Measurements from ENCODE around the gene CD9. TPM values are rescaled to one million over a fixed set of nuclear protein-coding genes. Genes with fewer than 3 reads are reported as not detected.

The CD9 gene
- total RNA-seq = 1 to 10 TPM; 2.6 to 5.7 (median 3.3) TPM
- total RNA-seq (2013) = 1.7 TPM
- total RNA-seq = 0.25 to 86.9 (median 2.8) reads per million in 29 experiments

GRCh38 chr12:6200256-6201212, at the start of gene CD9:
CD9 (plus strand) TSS chr12:6200400; CDS start chr12:6200500, 100 bp downstream.
- H3K4me1 Mint-ChIP-seq = peaks cover 16 to 20% (median 19%) of the 10 kb centered on the region in 3 donors
- H3K36me3 Mint-ChIP-seq = no peaks in the 10 kb centered on the region
- Histone ChIP-seq H3K36me3 (ENCODE audit: control insufficient read depth in 2 of 2, extremely low read depth in 1 of 2, insufficient read depth in 1 of 2, low read length in 1 of 2) (no peaks in the 10 kb centered on the region), H3K27ac (ENCODE audit: low read length) (no peak within 1 kb of the TSS), H3K4me3 (ENCODE audit: control insufficient read depth in 1 of 2, extremely low read depth in 1 of 2, low read length in 1 of 2) (peak within 1 kb of the TSS; percentile 47 to 88), H3K9me3 (no peaks in the 10 kb centered on the region), H3K4me1 (ENCODE audit: control insufficient read depth in 1 of 2, extremely low read depth in 1 of 2, insufficient read depth in 2 of 2, low read length in 2 of 2) (peaks cover 3 to 26% of the 10 kb centered on the region in 2 experiments), H3K27me3 (replicated peaks in 1 of 2; ENCODE audit: control insufficient read depth in 2 of 2, extremely low read depth in 1 of 2, insufficient read depth in 2 of 2, low read length in 1 of 2) (peaks cover 2 to 55% of the 10 kb centered on the region in 2 experiments)
- peak; percentile 43 to 66 (median 58) for ATAC-seq (replicated peaks in 1 of 4)
- DNase-seq = peak in 12 of 35 experiments; percentile 6 to 43 (median 30)
- ChIA-PET POLR2A (no interaction called here), CTCF (interaction anchor here in 1 of 2 donors (0.8 kb wide), 1 partner anchor 84 kb away, joined by 3 read pairs; no protein-coding TSS in a partner anchor)
- no peaks in the 10 kb centered on the region for H3K9me3 Mint-ChIP-seq
- 2% methylated on average over 73 of the region's 81 CpGs for WGBS (ENCODE audit: insufficient coverage)
- H3K27me3 Mint-ChIP-seq = peaks cover 18 to 48% of the 10 kb centered on the region in 2 donors
- H3K27ac Mint-ChIP-seq = peak within 1 kb of the TSS in 1 of 2 donors; percentile 11
- H3K4me3 Mint-ChIP-seq = peak within 1 kb of the TSS; percentile 57 to 65 (median 59)

- peaks cover 0 to 4% of the 10 kb centered on the region in 2 experiments for H3K27me3 ChIP-seq (replicated peaks in 1 of 2; ENCODE audit: control insufficient read depth in 2 of 2, extremely low read depth in 1 of 2, insufficient read depth in 2 of 2, low read length in 1 of 2)
- no peaks in the 10 kb centered on the region for H3K4me1 ChIP-seq (ENCODE audit: control insufficient read depth in 1 of 2, extremely low read depth in 1 of 2, insufficient read depth in 2 of 2, low read length in 2 of 2)
- Mint-ChIP-seq H3K27ac (no peak overlapping the region), H3K4me1 (peaks cover 4 to 6% (median 5%) of the 10 kb centered on the region in 3 donors), H3K36me3 (no peaks in the 10 kb centered on the region), H3K27me3 (peaks cover 0 to 6% of the 10 kb centered on the region in 2 donors), H3K4me3 (no peak overlapping the region), H3K9me3 (no peaks in the 10 kb centered on the region)
- WGBS (ENCODE audit: insufficient coverage) = 94% methylated on average over 14 of the region's 15 CpGs
- no peaks in the 10 kb centered on the region for H3K9me3 ChIP-seq
- DNase-seq (no peak), ATAC-seq (replicated peaks in 1 of 4) (no peak)
- ChIA-PET POLR2A (no interaction called here), CTCF (no interaction called here)
- H3K4me3 ChIP-seq (ENCODE audit: control insufficient read depth in 1 of 2, extremely low read depth in 1 of 2, low read length in 1 of 2) = no peak overlapping the region
- H3K27ac ChIP-seq (ENCODE audit: low read length) = no peak overlapping the region
- H3K36me3 ChIP-seq (ENCODE audit: control insufficient read depth in 2 of 2, extremely low read depth in 1 of 2, insufficient read depth in 1 of 2, low read length in 1 of 2) = no peaks in the 10 kb centered on the region
These were observed 45.3 kb upstream of the CD9 start for GRCh38 chr12:6154730-6155459.

DNA sequence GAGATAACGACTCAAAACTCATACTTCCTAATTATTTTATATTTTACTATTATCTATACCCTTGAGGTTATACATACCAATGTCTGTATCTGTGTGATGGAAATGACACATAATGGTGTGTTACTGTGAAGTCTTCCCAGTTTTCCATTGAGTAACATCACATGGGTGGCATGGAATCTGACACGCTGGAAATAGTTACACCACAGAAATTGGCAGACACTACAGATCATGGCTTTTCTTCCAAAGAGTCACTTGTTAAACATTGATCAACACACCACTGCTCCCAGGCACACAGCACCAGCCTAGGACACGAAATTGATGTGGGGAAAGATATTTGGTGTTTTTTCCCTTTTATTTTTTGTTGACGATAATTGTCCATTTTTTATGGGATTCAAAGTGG, 42.7 kb upstream of the CD9 start:
- Histone ChIP-seq H3K4me1 (ENCODE audit: control insufficient read depth in 1 of 2, extremely low read depth in 1 of 2, insufficient read depth in 2 of 2, low read length in 2 of 2) (no peaks in the 10 kb centered on the region), H3K36me3 (ENCODE audit: control insufficient read depth in 2 of 2, extremely low read depth in 1 of 2, insufficient read depth in 1 of 2, low read length in 1 of 2) (no peaks in the 10 kb centered on the region), H3K4me3 (ENCODE audit: control insufficient read depth in 1 of 2, extremely low read depth in 1 of 2, low read length in 1 of 2) (no peak overlapping the region), H3K27ac (ENCODE audit: low read length) (no peak overlapping the region), H3K27me3 (replicated peaks in 1 of 2; ENCODE audit: control insufficient read depth in 2 of 2, extremely low read depth in 1 of 2, insufficient read depth in 2 of 2, low read length in 1 of 2) (peaks cover 0 to 7% of the 10 kb centered on the region in 2 experiments), H3K9me3 (no peaks in the 10 kb centered on the region)
- Mint-ChIP-seq H3K27me3 (peaks cover 0 to 7% of the 10 kb centered on the region in 2 donors), H3K9me3 (no peaks in the 10 kb centered on the region), H3K4me1 (peaks cover 4 to 6% (median 5%) of the 10 kb centered on the region in 3 donors), H3K36me3 (no peaks in the 10 kb centered on the region), H3K27ac (no peak overlapping the region), H3K4me3 (no peak overlapping the region)
- ATAC-seq (replicated peaks in 1 of 4) (no peak), DNase-seq (no peak)
- CTCF ChIA-PET = no interaction called here
- no CpG with 5 or more reads among the region's 4 CpGs for WGBS (ENCODE audit: insufficient coverage)
- POLR2A ChIA-PET = no interaction called here

- peaks cover 0 to 7% of the 10 kb centered on the region in 2 donors for H3K27me3 Mint-ChIP-seq
- ATAC-seq (replicated peaks in 1 of 4) (no peak), DNase-seq (no peak)
- 32% methylated on average over 3 of the region's 4 CpGs for WGBS (ENCODE audit: insufficient coverage)
- H3K4me1 ChIP-seq (ENCODE audit: control insufficient read depth in 1 of 2, extremely low read depth in 1 of 2, insufficient read depth in 2 of 2, low read length in 2 of 2) = no peaks in the 10 kb centered on the region
- H3K27ac ChIP-seq (ENCODE audit: low read length) = no peak overlapping the region
- CTCF ChIA-PET = interaction anchor here in 1 of 2 donors (0.6 kb wide), 1 partner anchor 19 kb away, joined by 3 read pairs; no protein-coding TSS in a partner anchor
- no peaks in the 10 kb centered on the region for H3K9me3 ChIP-seq
- H3K4me3 Mint-ChIP-seq = no peak overlapping the region
- peaks cover 0 to 7% of the 10 kb centered on the region in 2 experiments for H3K27me3 ChIP-seq (replicated peaks in 1 of 2; ENCODE audit: control insufficient read depth in 2 of 2, extremely low read depth in 1 of 2, insufficient read depth in 2 of 2, low read length in 1 of 2)
- H3K4me1 Mint-ChIP-seq = peaks cover 4 to 6% (median 5%) of the 10 kb centered on the region in 3 donors
- H3K27ac Mint-ChIP-seq = no peak overlapping the region
- POLR2A ChIA-PET = interaction anchor here in 1 of 2 donors (0.7 kb wide), 1 partner anchor 11 kb away, joined by 10 read pairs; no protein-coding TSS in a partner anchor
- H3K4me3 ChIP-seq (ENCODE audit: control insufficient read depth in 1 of 2, extremely low read depth in 1 of 2, low read length in 1 of 2) = no peak overlapping the region
- H3K36me3 Mint-ChIP-seq = no peaks in the 10 kb centered on the region
- H3K36me3 ChIP-seq (ENCODE audit: control insufficient read depth in 2 of 2, extremely low read depth in 1 of 2, insufficient read depth in 1 of 2, low read length in 1 of 2) = no peaks in the 10 kb centered on the region
- no peaks in the 10 kb centered on the region for H3K9me3 Mint-ChIP-seq
These were observed 41.9 kb upstream of the CD9 start for GRCh38 chr12:6158255-6158654.

- no peaks in the 10 kb centered on the region for H3K9me3 Mint-ChIP-seq
- DNase-seq (no peak), ATAC-seq (replicated peaks in 1 of 4) (no peak)
- no peaks in the 10 kb centered on the region for H3K36me3 Mint-ChIP-seq
- H3K27ac Mint-ChIP-seq = no peak overlapping the region
- Histone ChIP-seq H3K4me3 (ENCODE audit: control insufficient read depth in 1 of 2, extremely low read depth in 1 of 2, low read length in 1 of 2) (no peak overlapping the region), H3K4me1 (ENCODE audit: control insufficient read depth in 1 of 2, extremely low read depth in 1 of 2, insufficient read depth in 2 of 2, low read length in 2 of 2) (no peaks in the 10 kb centered on the region), H3K27ac (ENCODE audit: low read length) (no peak overlapping the region), H3K9me3 (no peaks in the 10 kb centered on the region), H3K36me3 (ENCODE audit: control insufficient read depth in 2 of 2, extremely low read depth in 1 of 2, insufficient read depth in 1 of 2, low read length in 1 of 2) (no peaks in the 10 kb centered on the region), H3K27me3 (replicated peaks in 1 of 2; ENCODE audit: control insufficient read depth in 2 of 2, extremely low read depth in 1 of 2, insufficient read depth in 2 of 2, low read length in 1 of 2) (peaks cover 0 to 7% of the 10 kb centered on the region in 2 experiments)
- H3K4me1 Mint-ChIP-seq = peaks cover 4 to 6% (median 5%) of the 10 kb centered on the region in 3 donors
- 94% methylated on average over 6 of the region's 11 CpGs for WGBS (ENCODE audit: insufficient coverage)
- no peak overlapping the region for H3K4me3 Mint-ChIP-seq
- ChIA-PET POLR2A (interaction anchor here in 1 of 2 donors (0.7 kb wide), 1 partner anchor 10 kb away, joined by 10 read pairs; no protein-coding TSS in a partner anchor), CTCF (interaction anchor here in 1 of 2 donors (0.6 kb wide), 1 partner anchor 19 kb away, joined by 3 read pairs; no protein-coding TSS in a partner anchor)
- H3K27me3 Mint-ChIP-seq = peaks cover 0 to 7% of the 10 kb centered on the region in 2 donors
These were observed 41.5 kb upstream of the CD9 start for GRCh38 chr12:6158749-6159148.

Data from T-cell (primary cell).